Small intestine (tissue), 7 donors: Measurements from ENCODE around the gene TM4SF4. TPM values are rescaled to one million over a fixed set of nuclear protein-coding genes. Genes with fewer than 3 reads are reported as not detected.

Source experiments
- DNase-seq, 2 donors: peaks; one replicate each; pipeline versions ENCODE4 v3.0.0 to v3.0.0-alpha.2; 2013
- FAIRE-seq: peaks from 2 replicates; lab custom pipeline; 2012; peaks lifted over from hg19 to GRCh38; lab: Jason Lieb, UNC
- H3K27ac ChIP-seq, 3 donors: one replicate each; pipeline ENCODE4 v1.5.1; 2013; ENCODE audit warnings: low read length in 2 of 3, mild to moderate bottlenecking in 2 of 3, control low read depth in 1 of 3, inconsistent platforms in 1 of 3, low read depth in 1 of 3, moderate library complexity in 1 of 3
- H3K27me3 ChIP-seq, 3 donors: one replicate each; pipeline ENCODE4 v1.6.1; 2013; ENCODE audit warnings: low read length in 3 of 3, inconsistent platforms in 1 of 3; ENCODE audit not compliant: control insufficient read depth in 3 of 3, insufficient read depth in 3 of 3
- H3K36me3 ChIP-seq, 3 donors: one replicate each; pipeline ENCODE4 v1.6.1; 2013; ENCODE audit warnings: low read length in 3 of 3, inconsistent platforms in 1 of 3, low read depth in 1 of 3, mild to moderate bottlenecking in 1 of 3, moderate library complexity in 1 of 3; ENCODE audit not compliant: control insufficient read depth in 3 of 3, insufficient read depth in 2 of 3
- H3K4me1 ChIP-seq, 3 donors: one replicate each; pipeline ENCODE4 v1.6.1; 2013; ENCODE audit warnings: low read length in 2 of 3, inconsistent platforms in 1 of 3, low read depth in 1 of 3, mild to moderate bottlenecking in 1 of 3, moderate library complexity in 1 of 3; ENCODE audit not compliant: control insufficient read depth in 3 of 3, insufficient read depth in 2 of 3
- H3K4me3 ChIP-seq, 3 donors: one replicate each; pipeline ENCODE4 v1.5.1; 2013; ENCODE audit warnings: low read length in 3 of 3, control low read depth in 1 of 3, inconsistent platforms in 1 of 3, low read depth in 1 of 3, mild to moderate bottlenecking in 1 of 3, moderate library complexity in 1 of 3
- H3K9me3 ChIP-seq, 2 donors: one replicate each; pipeline ENCODE4 v1.6.1; 2013; ENCODE audit warnings: low read depth in 1 of 2, low read length in 1 of 2; ENCODE audit not compliant: control insufficient read depth in 2 of 2, insufficient read depth in 1 of 2
- WGBS, 3 donors: extraction: QIAGEN DNeasy Blood & Tissue Kit; methylation state at CpG; one replicate each; pipeline ENCODE4 v1.1.7; 2013; 5-methylcytosine and 5-hydroxymethylcytosine counted together
- polyA plus RNA-seq, 4 donors: library from polyadenylated mRNA; stranded (reverse) in 3 of 4; unstranded in 1 of 4; fragments of 200-250 nt in 3 of 4; fragments of 120-200 nt in 1 of 4; gene quantifications; one replicate each; pipeline versions ENCODE4 v1.2.1 to v1.2.3, GENCODE V29; 2013
- donor health status: healthy with polysubstance abuse.
- donor health status: control.
- donor health status: control.
- donor health status: Bipolar disorder and iron deficiency.
- donor health status: healthy.

Gene TM4SF4
- polyA plus RNA-seq, 4 donors, result 14.2 to 2,254 (median 658) TPM

DNA sequence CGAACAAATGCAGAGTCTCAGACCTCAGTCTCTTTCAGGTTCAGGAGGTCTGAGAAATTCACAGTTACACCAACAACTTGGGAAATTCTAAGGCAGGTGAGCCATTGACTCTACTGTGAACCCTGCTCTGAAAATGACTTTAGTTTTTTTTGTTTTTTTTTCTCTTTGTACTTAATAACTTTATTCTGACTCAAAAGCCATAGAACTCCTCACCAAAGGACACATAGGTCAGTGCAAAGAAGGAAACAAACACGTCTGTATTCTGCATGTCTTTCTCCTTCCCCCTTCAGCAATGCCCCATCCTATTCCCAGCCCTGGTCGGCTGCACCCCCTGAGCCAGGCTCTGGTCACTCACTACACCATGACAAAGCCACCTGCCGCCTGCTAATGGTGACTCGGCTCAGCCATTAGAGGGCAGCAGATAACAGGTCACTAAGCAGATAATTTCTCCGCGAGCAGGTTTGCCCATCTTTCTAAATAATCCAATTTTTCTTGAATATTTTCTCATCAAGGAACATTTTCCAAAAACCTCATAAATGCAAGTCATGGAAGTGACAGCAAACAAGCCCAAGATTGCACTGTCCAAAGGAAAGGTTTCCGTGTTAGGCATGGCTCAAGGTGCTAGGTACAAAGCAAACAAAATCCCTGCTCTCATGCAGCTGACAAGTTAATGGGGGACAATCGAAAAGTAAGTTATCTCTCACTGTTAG lies 37.7 kb downstream of the TM4SF4 start:
- Histone ChIP-seq H3K4me3 (peak overlapping the region in 1 of 3 donors; percentile 4), H3K27ac (no peak overlapping the region), H3K27me3 (no peaks in the 10 kb centered on the region), H3K4me1 (no peaks in the 10 kb centered on the region), H3K36me3 (peaks cover 0 to 2% (median 0%) of the 10 kb centered on the region in 3 donors), H3K9me3 (no peaks in the 10 kb centered on the region)
- FAIRE-seq (no peak), DNase-seq (peak; percentile 63 to 72)
- WGBS, 3 donors, result 11 to 16% (median 13%) methylated on average over 9 of the region's 9 CpGs

DNA sequence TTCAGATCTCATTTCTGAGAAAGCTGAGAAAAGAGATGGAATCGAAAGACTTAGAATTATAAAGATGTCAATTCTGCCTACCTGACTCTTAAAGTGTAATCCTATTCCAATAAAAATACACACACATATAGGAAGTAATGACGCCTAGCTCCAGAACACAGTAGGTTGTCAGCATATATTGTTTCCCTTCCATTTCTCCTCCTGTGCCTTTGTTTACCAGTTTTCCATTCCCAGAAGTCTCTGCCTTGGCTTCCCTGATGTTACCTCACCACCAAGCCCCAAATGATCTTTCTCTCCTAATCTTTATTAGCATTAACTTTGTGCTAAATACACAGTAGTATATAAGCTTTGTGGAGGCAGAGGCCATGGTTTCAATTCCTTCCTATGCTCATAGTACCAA lies 40.0 kb downstream of the TM4SF4 start:
- Histone ChIP-seq H3K36me3 (peaks cover 0 to 4% (median 0%) of the 10 kb centered on the region in 3 donors), H3K27ac (no peak overlapping the region), H3K27me3 (no peaks in the 10 kb centered on the region), H3K4me3 (no peak overlapping the region), H3K9me3 (no peaks in the 10 kb centered on the region), H3K4me1 (no peaks in the 10 kb centered on the region)
- DNase-seq (no peak), FAIRE-seq (no peak)
- WGBS, 3 donors, result 86 to 93% (median 93%) methylated on average over 2 of the region's 2 CpGs

DNA sequence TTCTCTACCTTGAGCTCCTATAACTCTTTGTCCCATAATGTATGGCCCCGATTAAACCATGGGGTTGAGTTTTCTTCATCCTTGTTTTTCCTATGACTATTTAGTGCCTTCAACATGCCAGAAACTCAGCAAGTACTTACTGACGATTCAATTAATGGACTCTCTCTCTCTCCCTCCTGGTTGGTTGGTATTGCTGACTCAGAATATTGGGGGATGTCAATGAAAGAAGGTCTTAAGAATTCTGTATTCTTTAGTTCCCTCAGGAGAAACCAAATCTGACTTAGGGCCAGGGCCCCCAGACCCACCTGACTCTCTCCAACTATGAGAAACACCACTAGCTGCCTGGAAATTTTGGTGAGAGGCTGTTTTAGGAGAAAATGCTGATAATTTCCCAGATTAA lies 40.8 kb downstream of the TM4SF4 start:
- peaks cover 0 to 4% (median 0%) of the 10 kb centered on the region in 3 donors for H3K36me3 ChIP-seq
- no peak overlapping the region for H3K4me3 ChIP-seq
- H3K4me1 ChIP-seq, result no peaks in the 10 kb centered on the region
- no peaks in the 10 kb centered on the region for H3K9me3 ChIP-seq
- no peaks in the 10 kb centered on the region for H3K27me3 ChIP-seq
- DNase-seq (no peak), FAIRE-seq (no peak)
- no peak overlapping the region for H3K27ac ChIP-seq
- 86 to 88% (median 86%) methylated on average over 2 of the region's 2 CpGs for WGBS, 3 donors

DNA sequence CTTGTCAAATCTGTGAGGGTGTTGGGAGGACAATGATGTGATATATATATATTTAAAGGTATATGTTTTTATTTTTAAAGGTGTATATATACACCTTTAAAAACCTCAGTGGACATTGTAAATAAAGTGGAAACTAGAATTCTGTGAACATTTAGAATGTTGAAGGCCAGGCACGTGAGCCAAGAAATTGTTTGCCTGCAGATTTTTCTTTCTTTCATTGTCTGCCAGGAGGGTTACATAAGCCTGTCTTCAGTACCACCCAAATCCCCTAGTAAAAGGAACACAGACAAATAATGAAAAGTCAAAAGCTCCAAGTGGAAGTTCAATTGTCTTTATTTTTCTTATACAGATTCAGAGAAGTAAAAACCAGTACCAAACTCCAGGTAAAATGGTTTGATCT lies 42.4 kb downstream of the TM4SF4 start:
- no peak for FAIRE-seq

DNA sequence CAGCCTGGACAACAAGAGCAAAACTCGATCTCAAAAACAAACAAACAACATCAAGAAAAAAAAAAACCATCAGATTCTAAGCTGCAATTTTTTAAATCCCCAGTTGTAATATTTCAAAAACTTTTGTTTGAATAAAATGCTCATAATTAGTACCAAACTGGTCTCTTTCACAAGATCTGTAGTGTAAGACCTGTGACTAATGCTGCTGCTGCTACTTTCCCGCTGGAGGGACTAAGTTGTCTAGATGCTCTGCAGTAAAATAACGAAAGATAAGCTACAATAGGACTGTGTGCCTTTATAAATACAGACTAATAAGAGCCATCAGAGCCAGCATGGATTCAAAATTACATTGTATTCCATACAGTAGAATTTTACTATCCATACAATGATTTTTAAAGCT lies 45.4 kb downstream of the TM4SF4 start:
- FAIRE-seq (no peak), DNase-seq (no peak)

More for the DNA sequence above, 42.4 kb downstream of the TM4SF4 start:
- no peak overlapping the region for H3K4me3 ChIP-seq
- no peaks in the 10 kb centered on the region for H3K9me3 ChIP-seq
- no peaks in the 10 kb centered on the region for H3K27me3 ChIP-seq
- no peak overlapping the region for H3K27ac ChIP-seq
- WGBS, 3 donors, result 63 to 78% (median 76%) methylated on average over 1 of the region's 1 CpG
- peaks cover 0 to 4% (median 0%) of the 10 kb centered on the region in 3 donors for H3K36me3 ChIP-seq
- H3K4me1 ChIP-seq, result no peaks in the 10 kb centered on the region
- DNase-seq, result no peak

DNA sequence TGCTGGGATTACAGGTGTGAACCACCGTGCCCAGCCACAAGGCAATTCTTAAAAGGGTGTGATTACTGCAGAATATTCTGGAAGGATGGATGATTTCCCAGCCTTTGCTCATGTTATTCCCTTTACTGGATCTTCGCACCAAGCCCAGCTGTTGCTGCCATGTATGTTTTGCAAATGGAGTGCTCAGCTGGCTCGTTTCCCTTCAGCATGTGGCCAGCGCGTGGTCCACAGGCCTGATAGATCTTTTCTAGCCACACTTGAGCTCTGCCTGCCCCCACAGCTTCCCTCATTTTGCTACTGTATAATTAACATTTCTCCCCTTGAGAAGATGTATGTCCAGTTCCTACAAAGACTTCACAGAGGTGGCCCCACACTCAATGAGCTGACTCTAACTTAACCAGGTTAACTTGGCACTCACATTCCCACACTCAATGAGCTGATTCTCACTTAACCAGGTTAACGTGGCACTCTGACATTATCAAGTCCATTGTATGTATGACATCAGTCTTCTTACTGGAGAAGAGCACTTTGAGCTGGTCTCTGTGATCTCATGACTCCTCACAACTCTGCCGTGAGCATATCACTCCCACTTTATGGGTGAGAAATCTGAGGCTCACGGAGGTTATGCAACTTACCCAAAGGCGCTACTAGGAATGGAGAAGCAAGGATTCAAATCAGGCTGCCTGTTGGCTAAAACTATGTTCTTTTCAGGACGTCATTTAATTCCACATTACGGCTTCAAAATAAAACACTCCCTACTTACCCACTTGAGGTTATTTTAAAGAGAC lies 49.2 kb downstream of the TM4SF4 start:
- FAIRE-seq, result no peak
- DNase-seq, result no peak
- 77 to 87% (median 85%) methylated on average over 11 of the region's 11 CpGs for WGBS, 3 donors
- H3K36me3 ChIP-seq, result no peaks in the 10 kb centered on the region
- no peaks in the 10 kb centered on the region for H3K4me1 ChIP-seq
- no peak overlapping the region for H3K27ac ChIP-seq
- H3K9me3 ChIP-seq, result no peaks in the 10 kb centered on the region
- no peaks in the 10 kb centered on the region for H3K27me3 ChIP-seq
- no peak overlapping the region for H3K4me3 ChIP-seq

More for the DNA sequence above, 45.4 kb downstream of the TM4SF4 start:
- no peaks in the 10 kb centered on the region for H3K27me3 ChIP-seq
- H3K36me3 ChIP-seq, result peaks cover 0 to 4% (median 0%) of the 10 kb centered on the region in 3 donors
- no peak overlapping the region for H3K4me3 ChIP-seq
- 63 to 85% (median 71%) methylated on average over 3 of the region's 3 CpGs for WGBS, 3 donors
- H3K4me1 ChIP-seq, result no peaks in the 10 kb centered on the region
- H3K27ac ChIP-seq, result no peak overlapping the region
- no peaks in the 10 kb centered on the region for H3K9me3 ChIP-seq

DNA sequence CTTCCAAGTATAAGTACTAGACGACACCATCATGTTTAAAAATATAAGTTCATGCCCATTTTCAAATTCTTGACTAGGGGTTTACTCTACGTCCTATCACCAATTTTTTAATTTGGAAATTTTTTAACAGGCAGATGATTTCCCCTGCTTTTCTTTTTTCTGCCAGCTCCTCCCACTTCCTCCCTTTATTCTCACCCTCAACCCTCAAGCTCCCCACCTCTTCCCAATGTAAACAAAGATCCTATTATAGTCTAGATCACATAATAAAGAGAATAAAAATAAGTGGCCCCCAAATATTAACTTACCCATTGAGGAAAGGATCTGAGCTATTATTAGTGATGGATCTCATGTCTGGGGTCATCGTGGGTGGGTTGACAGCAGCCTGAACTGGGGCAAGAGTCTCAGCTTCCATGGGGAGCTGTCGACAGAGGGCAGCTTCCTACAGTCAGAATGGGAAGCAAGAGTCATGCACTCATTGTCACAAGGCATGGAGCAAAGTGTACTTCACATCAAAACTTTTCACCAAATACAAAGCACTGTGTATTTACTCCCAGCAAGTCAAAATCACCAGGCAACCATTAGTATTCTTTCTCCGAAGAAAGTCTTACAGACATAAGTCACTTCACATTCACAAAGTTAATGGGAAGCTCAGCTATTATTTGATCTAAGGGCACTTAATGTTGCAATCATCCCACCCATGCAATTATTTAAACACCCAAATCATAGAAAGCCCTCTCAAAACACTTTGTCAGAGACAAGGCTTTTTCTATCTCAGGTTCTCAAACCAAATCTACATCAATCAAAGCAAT lies 53.2 kb downstream of the TM4SF4 start:
- FAIRE-seq (no peak), DNase-seq (peak in 1 of 2 donors; percentile 31)
- WGBS, 3 donors, result 49 to 66% (median 65%) methylated on average over 5 of the region's 5 CpGs
- peak overlapping the region in 1 of 3 donors; percentile 14 for H3K27ac ChIP-seq
- H3K9me3 ChIP-seq, result no peaks in the 10 kb centered on the region
- no peaks in the 10 kb centered on the region for H3K4me1 ChIP-seq
- H3K36me3 ChIP-seq, result no peaks in the 10 kb centered on the region
- H3K4me3 ChIP-seq, result no peak overlapping the region
- H3K27me3 ChIP-seq, result no peaks in the 10 kb centered on the region

DNA sequence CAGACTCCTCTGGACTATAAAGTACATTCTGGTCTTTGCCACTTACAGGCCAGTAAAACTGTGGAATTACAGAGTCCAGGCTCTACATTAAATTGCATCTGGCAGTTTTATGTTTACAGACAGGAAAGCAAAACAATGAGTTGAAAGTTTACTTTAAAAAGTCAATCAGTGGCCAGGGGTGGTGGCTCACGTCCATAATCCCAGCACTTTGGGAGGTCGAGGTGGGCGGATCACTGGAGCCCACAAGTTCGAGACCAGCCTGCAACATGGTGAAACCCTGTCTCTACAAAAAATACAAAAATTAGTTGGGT lies 53.8 kb downstream of the TM4SF4 start:
- WGBS, 3 donors, result 58 to 68% (median 61%) methylated on average over 4 of the region's 4 CpGs
- FAIRE-seq (no peak), DNase-seq (no peak)
- Histone ChIP-seq H3K27me3 (no peaks in the 10 kb centered on the region), H3K4me3 (no peak overlapping the region), H3K4me1 (no peaks in the 10 kb centered on the region), H3K9me3 (no peaks in the 10 kb centered on the region), H3K27ac (no peak overlapping the region), H3K36me3 (no peaks in the 10 kb centered on the region)
